HG03521 (cell line): Measurements from ENCODE around the gene FBXW4.
A peak's percentile ranks its signal among the peaks of the same experiment; 100 is the strongest.

Experiments
- ATAC-seq: cut with Tn5 transposase; IDR thresholded peaks from one replicate; pipeline ENCODE4 v1.9.1; 2021; ENCODE audit warnings: mild to moderate bottlenecking, moderate library complexity; ENCODE audit not compliant: unreplicated experiment

FBXW4 gene

GRCh38 chr10:101694674-101695403, at the start of gene FBXW4:
Gene FBXW4, minus strand, starts transcription at chr10:101695170. Its CDS starts 65 bp downstream, at chr10:101695105.
- ATAC-seq, result peak; percentile 64

- ATAC-seq, result no peak
Observed at GRCh38 chr10:101744267-101744666, 49.3 kb upstream of the FBXW4 start.

GRCh38 chr10:101741938-101742337, 47.0 kb upstream of the FBXW4 start:
- no peak for ATAC-seq

GRCh38 chr10:101736666-101737065, 41.7 kb upstream of the FBXW4 start:
- ATAC-seq, result no peak

- no peak for ATAC-seq
Observed at GRCh38 chr10:101732096-101732495, 37.1 kb upstream of the FBXW4 start.

- ATAC-seq, result no peak
Observed at GRCh38 chr10:101726115-101726387, 31.1 kb upstream of the FBXW4 start.

GRCh38 chr10:101725296-101726114, 30.5 kb upstream of the FBXW4 start:
- no peak for ATAC-seq

- ATAC-seq, result no peak
Observed at GRCh38 chr10:101724446-101724845, 29.5 kb upstream of the FBXW4 start.

- no peak for ATAC-seq
Observed at GRCh38 chr10:101723176-101723575, 28.2 kb upstream of the FBXW4 start.

- ATAC-seq, result no peak
Observed at GRCh38 chr10:101721806-101722205, 26.8 kb upstream of the FBXW4 start.

GRCh38 chr10:101720606-101721230, 25.7 kb upstream of the FBXW4 start:
- ATAC-seq, result no peak

- ATAC-seq, result no peak
Observed at GRCh38 chr10:101718690-101719275, 23.8 kb upstream of the FBXW4 start.

- no peak for ATAC-seq
Observed at GRCh38 chr10:101716891-101717659, 22.1 kb upstream of the FBXW4 start.

GRCh38 chr10:101712997-101713396, 18.0 kb upstream of the FBXW4 start:
- ATAC-seq, result no peak

- ATAC-seq, result no peak
Observed at GRCh38 chr10:101710793-101711192, 15.8 kb upstream of the FBXW4 start.

GRCh38 chr10:101710059-101710695, 15.2 kb upstream of the FBXW4 start:
- no peak for ATAC-seq

- no peak for ATAC-seq
Observed at GRCh38 chr10:101709359-101710058, 14.5 kb upstream of the FBXW4 start.

- ATAC-seq, result no peak
Observed at GRCh38 chr10:101708870-101709269, 13.9 kb upstream of the FBXW4 start.

- ATAC-seq, result no peak
Observed at GRCh38 chr10:101708073-101708472, 13.1 kb upstream of the FBXW4 start.

- ATAC-seq, result no peak
Observed at GRCh38 chr10:101704331-101704730, 9.4 kb upstream of the FBXW4 start.
